HG03045 (cell line): Measurements from ENCODE around the gene BEND6.

Experiments
- ATAC-seq: cut with Tn5 transposase; IDR thresholded peaks from one replicate; pipeline ENCODE4 v1.9.1; 2021; ENCODE audit warnings: mild to moderate bottlenecking, moderate library complexity; ENCODE audit not compliant: unreplicated experiment

Gene BEND6, protein sequence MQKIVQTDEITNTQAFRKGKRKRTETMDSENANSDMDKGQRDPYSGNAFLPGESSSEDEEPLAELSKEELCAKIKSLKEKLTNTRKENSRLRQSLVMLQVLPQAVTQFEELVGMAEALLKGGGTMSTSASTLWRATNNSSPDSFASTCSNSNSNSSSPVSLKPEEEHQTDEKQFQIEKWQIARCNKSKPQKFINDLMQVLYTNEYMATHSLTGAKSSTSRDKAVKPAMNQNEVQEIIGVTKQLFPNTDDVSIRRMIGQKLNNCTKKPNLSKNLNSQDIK

DNA sequence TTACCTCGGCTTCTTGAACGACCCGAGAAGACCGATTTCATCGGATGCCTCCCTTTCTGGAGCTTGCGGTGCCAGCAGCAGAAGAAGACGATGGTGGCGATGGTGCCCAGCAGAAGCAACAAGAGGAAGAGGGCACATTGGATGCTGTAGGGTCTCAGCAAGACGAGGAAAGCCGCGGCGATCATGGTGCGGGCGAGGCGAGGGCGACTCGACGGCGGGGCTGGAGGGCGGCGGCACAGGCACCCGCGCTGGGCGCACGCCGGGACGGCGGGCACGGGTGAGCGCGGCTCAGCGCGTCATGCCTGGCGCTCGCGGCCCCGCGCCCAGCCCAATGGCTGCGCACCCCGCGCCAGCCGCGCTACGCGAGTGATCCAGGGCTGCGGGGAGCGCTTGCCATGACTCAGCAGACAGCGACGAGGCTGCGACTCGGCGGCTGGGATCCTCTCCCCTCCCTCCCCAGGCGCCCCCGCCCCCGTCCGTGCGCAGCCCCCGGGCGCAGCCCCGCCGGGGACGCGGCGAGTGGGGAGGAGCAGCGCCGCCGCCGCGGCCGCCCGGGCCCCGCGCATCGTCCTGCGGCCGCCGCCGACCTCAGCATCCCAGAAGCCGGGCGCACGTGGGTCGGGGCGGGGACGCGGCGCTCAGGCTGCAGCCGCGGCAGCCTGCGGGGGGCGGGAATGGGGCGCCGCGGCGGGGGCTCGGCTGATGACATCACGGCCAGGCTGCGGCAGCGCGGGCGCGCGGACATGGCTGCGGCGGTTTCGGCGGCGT lies at the start of gene BEND6:
BEND6 (plus strand) TSS at position 705 of the 768 bp plus-strand sequence. CDS start 26,704 bp downstream, outside the sequence.
- ATAC-seq: peak; percentile 44

DNA sequence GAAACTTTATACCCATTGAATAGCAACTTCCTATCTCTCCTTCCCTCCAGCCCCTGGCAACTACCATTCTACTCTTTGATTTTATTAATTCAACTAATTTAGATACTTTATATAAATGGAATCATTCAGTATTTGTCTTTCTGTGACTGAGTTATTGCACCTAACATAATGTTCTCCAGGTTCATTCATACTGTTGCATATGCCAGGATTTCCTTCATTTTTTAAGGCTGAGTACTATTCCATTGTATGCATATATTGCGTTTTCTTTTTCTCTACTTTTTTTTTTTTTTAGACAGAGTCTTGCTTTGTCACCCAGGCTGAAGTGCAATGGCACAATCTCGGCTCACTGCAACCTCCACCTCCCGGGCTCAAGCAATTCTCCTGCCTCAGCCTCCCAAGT lies 49.5 kb upstream of the BEND6 start:
- no peak for ATAC-seq

DNA sequence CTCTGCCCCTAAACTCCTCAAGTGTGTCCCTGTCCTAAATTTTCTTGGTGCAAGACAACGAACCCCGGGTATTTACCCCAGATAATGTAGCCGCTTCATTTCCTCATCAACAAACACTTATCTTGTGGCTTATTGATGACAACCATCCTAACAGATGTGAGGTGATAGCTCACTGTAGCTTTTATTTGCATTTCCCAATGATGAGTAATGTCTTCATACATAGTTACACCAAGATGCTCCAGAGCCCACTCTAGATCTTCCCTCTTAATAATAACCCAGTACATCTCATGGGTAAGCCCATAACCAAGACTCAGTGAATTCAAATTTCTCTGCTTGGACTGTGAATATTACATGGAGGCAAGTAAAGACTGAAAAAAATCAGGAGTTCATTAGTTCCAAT lies 48.2 kb upstream of the BEND6 start:
- no peak for ATAC-seq

DNA sequence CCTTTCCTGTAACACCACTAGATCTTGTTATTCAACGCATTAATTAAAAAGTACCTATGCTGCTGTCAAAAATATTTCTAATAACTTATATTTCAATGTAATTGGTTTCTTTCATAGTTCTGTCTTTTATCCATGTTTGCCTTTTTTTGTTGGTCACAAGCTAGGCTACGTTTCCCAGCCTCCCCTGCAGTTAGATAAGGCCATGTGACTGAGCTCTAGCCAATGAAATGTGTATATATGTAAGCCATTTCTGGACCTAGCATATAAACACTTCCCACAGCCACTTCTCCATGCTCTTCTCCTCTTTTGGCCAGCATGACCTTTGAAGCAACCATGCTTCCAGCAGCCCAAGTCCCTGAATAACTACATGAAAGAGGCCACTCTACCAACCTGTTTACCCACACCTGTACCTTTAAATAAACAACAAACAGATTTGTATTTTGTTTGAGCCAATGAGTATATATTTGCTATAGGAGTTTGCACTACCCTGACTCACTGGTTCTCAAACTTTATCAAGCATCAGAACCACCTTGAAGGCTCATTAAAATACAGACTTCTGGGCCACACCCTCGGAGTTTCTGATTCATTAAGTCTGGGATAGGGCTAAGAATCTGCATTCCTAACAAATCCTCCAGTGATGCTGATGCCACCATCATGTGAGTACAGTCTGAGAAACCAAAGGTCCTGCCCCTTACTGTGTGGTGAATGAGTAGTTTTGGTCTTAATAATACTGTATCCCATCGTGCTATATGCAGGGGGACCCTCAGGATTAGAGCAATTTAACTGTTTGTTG lies 45.6 kb upstream of the BEND6 start:
- no peak for ATAC-seq

DNA sequence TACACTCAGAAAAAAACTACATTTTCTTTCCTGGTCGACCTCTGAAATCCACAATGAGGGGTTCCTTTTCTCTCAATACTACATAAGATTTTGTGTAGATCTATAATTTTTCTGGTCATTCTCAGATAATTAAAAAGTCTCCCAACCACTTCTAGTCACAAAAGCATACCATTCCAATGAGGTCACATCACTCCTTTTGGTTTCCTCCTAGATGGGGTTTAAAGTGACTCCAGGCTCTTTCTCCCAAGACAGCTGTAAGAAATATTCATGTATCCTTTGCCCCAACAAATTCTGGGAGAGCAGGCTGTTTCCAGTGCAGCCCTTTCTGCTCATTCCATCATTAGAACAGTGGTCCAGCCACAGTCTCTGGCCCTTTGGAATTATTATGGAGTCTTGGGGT lies 43.1 kb upstream of the BEND6 start:
- ATAC-seq: no peak

DNA sequence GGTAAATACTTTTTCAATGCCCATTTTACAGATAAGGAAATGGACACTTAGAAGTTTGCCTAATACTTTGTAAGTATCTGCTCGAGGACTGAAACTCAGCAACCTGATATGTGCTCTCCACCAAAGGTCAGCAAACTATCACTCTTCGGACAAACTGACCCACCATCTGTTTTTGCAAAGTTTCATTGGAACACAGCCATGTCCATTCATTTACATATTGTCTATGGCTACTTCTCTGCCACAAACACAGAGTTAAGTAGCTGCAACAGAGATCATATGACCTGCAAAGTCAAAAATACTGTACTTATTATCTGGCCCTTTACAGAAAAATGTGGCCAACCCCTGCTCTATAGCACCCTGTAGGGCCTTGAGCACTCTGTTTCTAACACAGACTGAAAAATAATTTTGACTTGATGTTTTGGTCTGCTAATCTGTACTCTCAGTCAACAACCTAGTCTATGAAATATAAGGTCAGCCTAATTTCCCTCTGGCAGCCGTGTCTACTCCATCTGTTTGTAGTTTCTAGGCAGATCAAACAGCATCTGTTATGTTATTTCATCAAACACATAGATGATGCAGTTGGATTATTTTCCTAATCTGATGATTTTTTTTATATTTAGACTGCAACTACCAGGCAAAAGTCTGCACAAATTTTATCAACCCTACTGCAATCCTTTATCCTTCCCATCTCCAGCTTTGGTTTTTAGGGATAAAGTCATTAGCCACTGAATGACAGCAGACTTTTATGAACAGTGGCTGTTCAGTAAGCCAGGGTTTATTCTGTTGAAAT lies 41.4 kb upstream of the BEND6 start:
- ATAC-seq: no peak

DNA sequence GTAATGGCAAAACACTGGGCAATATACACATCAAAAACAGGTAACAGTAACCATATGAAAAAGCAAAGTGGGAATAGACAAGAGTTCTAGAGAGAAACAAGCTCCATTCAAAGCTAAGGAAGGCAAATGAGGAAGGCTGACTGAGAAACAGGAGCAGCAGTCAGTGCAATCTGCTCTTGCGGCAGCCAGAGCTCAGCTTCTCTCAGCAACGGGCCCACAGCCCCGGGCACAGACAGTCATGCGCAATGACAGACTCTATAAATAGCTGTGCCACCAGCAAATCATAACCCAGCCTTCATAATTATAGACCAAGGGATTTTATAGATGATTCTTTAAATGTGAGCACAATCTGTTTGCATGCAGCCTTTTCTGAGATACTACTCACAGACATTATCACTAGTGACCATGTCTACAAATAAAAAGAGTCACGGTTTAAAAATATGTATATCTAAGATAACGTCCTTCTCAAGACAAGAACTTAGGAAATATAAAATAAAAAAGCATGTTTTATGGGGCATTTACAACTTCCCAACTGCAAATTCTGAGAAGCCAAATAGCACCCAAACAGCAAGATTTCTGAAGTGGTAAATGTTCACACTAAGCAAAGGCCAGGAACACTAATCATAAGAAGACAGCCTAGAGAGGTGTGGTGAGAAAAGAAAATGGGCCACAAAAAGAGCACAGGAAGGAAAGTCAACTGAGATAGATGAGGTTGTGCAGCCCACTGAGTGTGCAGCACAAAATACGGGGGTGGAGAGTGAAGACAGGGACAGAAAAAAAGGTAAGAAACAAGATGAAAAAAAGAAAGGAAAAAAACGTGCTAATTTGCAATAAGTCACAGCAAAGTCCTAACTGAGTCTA lies 39.9 kb upstream of the BEND6 start:
- no peak for ATAC-seq

DNA sequence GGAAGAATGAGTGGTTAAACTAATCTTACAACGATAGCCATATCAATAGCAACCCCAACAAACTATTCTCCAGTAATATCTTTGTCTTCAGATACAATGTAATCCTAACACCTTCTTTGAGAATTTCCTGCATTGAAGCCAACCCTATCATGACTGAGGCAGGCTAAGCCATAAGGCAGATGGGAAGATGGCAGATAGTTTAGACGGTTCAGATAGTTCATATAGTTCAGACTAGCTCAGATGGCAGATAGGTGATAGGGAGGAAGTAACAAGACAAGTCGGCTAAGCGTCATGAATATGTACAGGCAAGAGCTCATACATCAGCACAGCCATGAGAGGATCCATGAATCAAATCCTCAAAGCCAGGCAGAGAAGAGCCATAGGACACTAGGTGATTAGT lies 39.1 kb upstream of the BEND6 start:
- no peak for ATAC-seq

DNA sequence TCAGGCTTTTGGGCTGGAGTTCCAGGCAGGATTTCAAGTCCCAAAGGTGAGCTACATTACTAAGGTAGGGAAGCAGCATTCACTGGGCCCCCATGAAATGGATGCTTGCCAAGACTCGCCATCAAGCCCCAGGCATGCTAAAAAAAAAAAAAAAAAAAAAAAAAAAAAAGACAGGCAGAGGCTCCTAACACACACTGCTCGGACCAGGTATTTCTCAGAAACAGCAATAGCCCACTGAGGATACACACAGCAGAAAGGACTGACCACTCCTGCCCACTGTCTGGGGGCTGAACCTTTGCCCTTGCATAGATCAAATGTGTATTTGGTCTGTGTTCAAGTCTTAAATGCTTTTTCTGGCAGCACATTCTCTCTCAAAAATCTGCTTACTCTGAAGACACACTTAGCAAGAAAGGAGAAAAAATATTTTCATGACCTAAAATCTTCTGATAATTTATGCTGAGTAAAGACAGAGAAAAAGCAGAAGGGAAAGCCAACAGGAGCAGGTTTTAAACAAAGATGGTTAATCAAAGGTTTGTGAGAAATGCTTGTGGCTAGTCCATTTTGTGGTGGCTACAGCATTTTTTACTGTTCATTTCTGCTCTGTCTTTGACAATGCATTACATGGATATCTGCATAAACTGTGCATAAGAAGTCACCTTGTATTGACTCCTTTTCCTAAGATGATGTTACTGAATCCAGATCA lies 37.9 kb upstream of the BEND6 start:
- no peak for ATAC-seq

DNA sequence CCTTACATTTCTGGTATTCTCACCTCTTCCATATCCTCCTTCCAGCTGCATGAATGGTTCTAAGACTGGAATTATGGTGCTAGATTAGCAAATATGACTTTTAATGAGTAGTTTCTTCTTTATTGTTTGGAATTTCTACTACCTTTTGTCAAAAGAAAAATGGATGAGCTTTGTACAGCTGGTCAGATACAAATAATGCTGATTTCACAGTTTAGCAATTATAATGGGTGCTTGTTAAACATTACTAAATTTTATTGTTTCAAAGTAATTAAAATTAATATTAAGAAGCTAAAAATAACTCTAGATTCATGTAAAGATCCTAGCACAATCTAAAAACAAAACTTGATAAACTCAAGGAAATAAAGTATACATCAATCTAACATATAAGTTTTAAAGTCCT lies 32.3 kb upstream of the BEND6 start:
- no peak for ATAC-seq

DNA sequence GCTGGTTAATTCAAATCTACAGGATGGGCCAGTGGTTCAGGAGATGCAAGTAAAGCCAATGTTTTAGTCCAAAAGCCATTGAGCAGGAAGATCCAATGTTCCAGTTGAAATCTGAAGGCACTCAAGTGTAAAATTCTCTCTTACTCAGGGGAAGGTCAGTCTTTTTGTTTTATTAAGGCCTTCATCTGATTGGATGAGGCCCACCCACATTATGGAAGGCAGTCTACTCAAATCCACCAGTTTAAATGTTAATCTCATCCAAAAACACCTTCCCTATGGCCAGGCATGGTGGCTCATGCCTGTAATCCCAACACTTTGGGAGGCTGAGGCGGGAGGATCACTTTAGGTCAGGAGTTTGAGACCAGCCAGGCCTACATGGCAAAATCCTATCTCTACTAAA lies 31.3 kb upstream of the BEND6 start:
- ATAC-seq: no peak

DNA sequence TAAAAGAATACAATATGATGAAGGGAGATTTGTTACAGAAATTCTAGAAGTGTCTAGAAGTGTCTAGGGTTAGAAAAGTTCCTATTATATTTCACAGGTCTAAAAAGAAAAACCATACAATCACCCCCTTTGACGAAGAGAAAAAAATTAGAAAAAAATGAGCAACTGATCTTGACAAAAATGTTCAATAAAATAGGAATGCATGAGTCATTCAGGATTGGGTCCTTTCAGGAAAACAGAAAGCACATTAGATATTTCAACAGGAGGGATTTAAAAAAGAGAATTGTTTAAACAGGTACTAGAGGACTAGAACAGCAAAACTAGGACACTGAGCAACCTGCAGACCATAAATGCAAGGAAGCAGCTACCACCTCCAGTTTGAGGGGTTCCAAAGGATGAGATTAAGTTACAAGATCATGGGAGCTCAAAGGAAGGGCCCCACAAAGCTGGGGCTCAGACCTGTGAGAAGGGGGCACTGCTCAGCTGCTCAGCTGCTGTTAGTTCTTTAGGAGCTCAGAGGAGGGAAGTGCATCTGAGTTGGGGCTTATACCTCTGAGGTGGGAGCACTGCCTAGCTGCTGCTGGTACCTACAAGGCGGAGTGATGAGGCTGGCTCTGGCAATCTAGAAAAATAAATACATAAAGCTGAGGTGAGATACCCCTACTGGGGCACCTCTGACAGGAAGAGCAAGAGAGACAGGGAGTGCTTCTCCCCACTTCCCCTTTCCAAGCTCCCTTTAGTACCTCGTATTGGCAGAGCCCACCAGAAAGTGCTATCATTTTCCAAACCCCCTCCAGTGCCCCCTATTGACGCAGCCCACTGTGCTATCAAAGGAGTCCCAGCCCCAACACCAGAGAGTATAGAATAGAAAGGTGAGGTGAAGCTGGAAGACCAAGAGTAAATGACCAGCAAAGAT lies 27.1 kb upstream of the BEND6 start:
- no peak for ATAC-seq

DNA sequence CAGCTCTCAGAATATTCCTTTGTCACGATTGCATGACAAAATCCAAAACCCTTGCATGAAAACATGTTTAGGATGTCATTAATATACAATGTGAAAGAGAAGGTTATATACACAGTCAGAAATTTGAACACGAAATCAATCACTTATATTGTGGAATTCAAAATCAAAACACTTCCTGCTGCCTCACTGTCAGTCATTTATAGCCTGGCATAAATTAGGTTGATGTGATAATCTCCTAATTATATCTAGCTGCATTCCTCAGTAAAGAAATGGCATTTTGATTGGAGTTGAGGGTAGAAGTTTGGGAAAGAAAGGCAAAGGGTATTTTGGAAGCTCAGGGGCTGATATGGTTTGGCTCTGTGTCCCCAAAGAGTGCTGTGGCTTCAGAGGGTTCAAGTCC lies 24.1 kb upstream of the BEND6 start:
- ATAC-seq: no peak

DNA sequence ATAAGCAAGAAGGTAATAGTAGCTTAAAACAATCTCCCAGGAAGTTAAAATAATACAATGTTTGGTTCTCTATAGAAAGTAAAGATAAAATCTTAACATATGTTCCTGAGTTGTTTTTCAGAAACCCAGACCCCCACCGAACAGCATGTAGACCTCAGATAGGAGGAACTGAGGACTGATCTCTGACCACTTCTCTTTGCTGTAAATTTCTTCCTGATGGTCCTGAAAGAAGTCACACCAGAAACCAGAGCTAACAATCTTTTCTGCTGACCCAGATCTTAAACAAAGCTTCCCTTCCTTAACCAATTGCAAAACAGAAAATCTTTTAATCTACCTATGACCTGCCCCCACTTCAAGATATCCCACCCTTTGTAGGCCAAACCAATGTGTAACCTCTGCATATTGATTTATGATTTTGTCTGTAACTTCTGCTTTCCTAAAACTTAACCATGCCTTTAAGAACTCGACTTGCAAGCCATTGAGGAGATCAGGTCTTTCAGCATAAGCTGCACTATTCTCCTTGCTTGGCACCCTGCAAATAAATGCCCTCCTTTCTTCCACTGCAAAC lies 21.9 kb upstream of the BEND6 start:
- no peak for ATAC-seq

DNA sequence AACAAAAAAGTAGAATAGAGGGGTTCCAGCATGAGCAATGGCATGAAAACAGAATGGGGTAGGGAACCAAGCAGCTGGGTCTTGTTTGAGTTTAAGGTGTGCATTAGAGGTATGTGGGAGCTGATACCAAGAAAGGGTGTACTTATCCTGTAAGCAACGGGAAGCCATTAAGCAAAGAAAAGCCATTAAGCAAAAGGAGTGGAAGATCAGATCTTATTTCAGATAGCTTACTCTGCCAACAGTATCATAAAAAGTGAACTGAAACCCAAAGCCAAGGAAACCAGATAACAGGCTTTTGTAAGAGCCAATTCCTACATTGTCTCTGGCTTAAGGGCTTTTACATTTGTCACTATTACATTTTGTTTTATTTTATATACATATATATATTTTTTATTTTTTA lies 21.3 kb upstream of the BEND6 start:
- ATAC-seq: no peak

DNA sequence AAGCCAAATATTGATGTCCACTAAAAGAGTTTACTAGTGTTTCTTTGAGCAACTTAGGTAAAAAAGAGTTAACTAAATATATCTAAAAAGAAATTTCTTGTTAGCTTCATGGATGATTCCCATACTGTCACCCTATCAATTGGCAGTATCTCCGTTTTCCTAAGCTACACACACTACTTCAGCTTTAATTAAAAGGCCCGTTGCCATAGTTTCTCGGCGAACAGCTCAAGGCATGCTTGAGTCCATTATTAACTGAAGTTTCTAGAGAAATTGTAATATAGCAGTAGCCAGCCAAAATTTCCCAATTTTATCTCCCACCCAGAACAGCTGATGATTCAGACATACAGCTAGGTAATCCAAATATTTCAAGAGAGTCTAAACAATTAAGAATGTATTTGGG lies 20.0 kb upstream of the BEND6 start:
- ATAC-seq: no peak

DNA sequence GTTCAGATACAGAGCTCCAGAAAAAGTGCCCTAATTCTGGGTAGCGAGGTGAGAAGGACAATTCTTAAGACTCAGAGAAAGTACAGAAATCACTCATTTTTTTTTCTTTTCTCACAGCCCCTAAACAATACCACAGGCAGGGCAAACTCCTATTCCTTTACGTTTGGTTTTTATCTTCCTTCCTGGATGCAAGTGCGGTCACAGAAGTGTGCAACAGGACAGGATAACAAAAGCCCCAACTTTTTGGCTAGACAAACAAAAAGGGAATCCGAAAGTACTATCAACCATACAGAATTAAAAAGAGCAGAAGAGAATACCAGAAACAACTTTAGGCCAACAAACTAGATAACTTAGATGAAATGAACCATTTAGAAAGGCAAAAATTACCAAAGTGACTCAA lies 18.4 kb upstream of the BEND6 start:
- no peak for ATAC-seq

DNA sequence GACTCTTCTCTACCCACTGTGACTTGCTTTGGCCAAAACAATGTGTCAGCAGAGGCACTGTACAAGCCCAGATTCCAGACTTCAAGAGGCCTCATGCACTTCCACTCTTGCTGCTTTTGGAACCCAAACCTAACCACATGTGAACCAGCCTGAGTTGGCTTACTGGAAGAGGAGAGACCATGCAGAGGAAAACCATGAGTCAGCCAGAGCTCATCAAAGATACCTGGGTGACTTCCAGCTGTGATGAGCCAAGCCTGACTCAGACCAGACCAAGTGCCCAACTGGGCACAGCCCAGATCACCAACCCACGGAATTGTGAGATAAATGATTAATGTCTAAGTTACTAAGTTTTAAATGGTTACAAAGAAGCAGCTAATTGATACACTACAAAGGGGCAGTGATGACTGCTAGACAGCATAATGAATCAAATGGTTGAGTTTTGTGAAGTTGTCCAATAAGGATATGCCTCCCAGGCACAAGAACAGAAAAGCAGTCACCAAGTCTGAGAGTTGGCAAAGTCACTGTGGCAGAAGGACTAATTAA lies 16.2 kb upstream of the BEND6 start:
- no peak for ATAC-seq
